CD4-positive, alpha-beta T cell treated with Interleukin-15 for 4 hours (primary cell): Measurements from ENCODE around the gene SYNCRIP.
"Not testable (repeated sequence)": the region's sequence is repeated elsewhere in the genome, so short reads cannot be mapped to it uniquely, and the experiment has no call there.

ENCODE experiments used
- DNase-seq: peaks from one replicate; pipeline ENCODE4 v3.0.0-alpha.2; 2020; ENCODE audit warnings: low spot score

Gene SYNCRIP

GRCh38 chr6:85642774-85643536, at the start of gene SYNCRIP:
SYNCRIP (minus strand) TSS chr6:85642886; CDS start chr6:85641439, 1,447 bp downstream.
- peak; percentile 99 for DNase-seq

GRCh38 chr6:85691478-85691877, 48.8 kb upstream of the SYNCRIP start:
- no peak for DNase-seq

GRCh38 chr6:85690071-85690470, 47.4 kb upstream of the SYNCRIP start:
- no peak for DNase-seq

DNA sequence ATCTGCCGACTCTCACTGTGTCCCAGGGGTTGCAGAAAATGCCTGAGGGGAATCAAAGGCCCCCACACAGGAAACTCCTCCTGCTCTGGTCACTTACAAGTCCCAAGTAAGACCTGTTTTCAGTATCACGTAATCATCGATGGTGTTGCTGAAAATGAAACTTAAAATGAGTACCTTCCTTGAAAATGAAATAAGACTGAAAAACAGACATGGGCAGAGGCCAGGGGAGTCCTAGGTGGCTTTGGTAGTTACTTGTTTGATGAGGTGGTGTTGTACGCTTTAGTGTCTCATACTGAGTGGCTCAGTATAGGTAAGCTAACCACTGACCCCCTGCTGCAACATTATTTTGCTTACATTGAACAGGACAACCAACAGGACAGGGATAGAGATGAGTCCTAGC, 43.0 kb upstream of the SYNCRIP start:
- no peak for DNase-seq

- DNase-seq = no peak
These were observed 42.1 kb upstream of the SYNCRIP start for GRCh38 chr6:85684809-85685171.

GRCh38 chr6:85684133-85684808, 41.6 kb upstream of the SYNCRIP start:
- no peak for DNase-seq

DNA sequence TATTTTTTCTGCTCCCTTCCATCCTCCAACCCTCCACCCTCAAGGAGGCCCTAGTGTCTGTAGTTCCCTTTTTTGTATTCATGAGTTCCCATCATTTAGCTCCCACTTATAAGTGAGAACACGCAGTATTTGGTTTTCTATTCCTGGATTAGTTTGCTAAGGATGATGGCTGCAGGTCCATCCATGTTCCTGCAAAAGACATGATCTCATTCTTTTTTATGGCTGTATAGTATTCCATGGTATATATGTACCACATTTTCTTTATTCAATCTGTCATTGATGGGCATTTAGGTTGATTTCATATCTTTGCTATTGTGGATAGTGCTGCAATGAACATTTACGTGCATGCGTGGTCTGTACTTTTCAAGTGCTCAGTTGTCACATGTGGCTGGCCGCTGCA, 39.2 kb upstream of the SYNCRIP start:
- not testable (repeated sequence) for DNase-seq

DNA sequence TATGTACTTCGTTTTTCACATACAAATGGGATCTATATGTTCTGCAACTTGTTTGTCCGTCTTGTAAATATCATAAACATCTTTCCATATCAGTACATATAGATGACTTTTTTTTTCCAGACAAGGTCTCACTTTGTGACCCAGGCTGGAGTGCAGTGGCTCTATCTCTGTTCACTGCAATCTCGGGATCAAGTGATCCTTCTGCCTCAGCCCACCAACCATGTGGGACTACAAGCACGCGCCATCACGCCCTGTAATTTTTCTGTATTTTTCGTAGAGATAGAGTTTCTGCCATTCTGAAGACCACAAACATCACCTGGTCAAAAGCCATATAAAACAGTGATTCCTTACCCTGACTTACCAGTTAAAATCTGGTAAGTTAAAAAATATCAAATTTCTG, 37.7 kb upstream of the SYNCRIP start:
- no peak for DNase-seq

DNA sequence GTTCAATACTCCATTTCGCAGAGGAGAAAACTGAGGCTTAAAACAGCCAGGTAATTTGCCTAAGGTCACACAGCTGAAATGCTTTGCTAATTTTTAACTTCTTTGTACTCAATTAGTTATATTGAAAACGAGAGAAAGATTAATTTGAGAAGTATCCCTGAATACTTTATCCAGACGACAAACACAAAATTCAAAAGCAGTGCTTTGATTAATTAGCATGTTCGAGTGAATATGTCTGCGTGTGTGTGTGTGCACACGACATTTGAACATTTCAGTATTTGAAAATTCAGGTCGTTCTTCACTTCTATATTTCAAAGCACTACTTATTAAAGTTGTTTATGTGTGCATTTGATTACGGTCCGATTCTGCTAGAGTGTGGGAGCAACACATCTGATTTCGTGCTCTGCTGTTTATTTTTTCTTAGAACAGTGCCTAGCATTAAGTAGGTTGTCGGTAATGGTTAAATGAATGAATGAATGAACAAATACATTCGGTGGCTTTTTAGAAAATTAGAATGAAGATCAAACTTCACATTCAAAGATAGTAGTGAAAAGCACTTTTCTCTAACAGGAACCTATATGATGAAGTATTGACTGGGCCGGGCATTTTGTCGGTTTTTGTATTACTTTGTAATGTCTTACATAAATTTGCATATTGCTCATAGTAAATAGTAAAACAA, 36.9 kb upstream of the SYNCRIP start:
- DNase-seq = no peak

- peak; percentile 98 for DNase-seq
These were observed 36.1 kb upstream of the SYNCRIP start for GRCh38 chr6:85678602-85679444.

GRCh38 chr6:85678026-85678601, 35.4 kb upstream of the SYNCRIP start:
- DNase-seq = no peak

DNA sequence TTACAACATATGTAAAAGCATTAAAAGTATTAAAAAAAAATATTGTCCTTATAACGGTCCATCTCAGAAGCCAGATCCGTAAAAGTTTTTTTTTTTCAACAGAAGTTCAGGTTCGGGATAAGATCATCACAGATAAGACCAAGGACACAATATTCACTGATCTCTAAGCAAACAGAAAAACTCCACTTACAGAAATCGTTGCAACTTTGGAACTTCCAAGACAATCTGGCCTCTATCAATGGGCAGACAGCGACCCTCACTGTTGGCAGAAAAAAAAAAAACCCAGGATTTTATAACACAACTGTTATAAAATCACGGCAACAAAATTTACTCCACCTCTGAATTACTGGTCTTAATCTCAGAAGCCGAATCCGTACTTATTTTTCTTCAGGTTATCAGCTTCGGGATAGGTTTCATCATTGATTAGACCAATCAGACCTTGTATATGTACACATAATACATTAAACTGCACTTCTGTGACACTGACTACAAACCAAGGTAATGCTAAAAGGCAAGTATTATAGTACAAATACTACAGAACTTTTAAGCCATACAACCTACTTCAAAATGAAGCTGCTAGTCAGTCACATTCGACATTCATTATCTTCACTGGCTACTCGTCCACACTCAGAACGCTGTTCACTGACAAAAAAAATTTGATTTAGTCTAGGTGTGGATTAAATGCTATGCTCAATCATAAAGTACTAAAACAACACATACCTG, 34.7 kb upstream of the SYNCRIP start:
- no peak for DNase-seq

- no peak for DNase-seq
These were observed 33.5 kb upstream of the SYNCRIP start for GRCh38 chr6:85676086-85676729.

DNA sequence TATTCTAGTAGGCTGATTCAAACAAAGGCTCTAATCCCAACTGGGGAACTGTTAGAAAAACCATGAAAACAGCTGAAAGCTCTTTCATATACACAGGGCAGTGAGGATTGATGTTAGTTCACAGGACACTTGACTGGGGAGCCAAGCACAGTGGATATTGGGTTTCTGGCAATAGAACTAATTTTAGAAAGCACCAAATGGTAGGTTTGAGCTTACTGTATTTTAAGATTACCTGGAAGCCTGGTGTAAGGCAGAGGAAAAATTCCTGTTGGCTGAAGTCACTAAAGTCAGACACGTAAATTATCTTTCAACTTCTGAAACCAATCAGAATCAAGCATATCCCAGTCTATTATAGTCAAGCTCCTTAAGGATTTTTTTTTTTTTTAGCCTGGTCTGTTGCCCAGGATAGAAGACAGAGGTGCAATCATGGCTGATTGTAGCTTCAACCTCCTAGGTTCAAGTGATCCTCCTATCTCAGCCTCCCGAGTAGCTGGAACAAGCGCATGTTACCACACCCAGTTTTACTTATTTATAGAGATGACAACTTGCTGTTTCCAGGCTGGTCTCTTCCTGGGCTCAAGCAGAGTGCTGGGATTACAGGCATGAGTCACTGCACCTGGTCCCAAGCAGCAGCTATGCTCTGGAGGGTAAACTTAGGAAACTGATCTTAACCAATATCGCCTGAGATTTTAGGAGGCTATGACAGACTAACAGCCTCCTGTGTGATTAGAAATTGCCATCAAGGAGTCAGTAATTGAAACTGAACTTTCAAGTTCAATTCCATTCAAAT, 32.5 kb upstream of the SYNCRIP start:
- no peak for DNase-seq

DNA sequence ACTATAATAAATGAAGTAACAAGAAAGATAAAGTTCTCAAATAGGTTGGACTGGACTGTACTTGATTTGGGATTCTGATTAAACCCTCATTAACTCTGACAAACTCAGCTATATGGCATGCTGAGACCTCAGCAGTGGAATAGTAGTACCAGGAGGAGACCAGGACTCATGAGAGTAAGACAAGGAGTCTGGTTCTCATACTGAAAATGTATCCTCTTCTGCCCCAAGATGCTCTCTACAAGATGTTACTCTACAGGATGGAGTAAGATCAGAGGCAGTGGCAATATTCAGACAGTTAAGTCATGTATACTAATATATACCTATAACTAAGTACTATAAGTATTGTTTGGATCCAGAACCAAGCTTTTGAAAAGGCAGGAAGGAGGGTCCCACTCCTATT, 31.9 kb upstream of the SYNCRIP start:
- no peak for DNase-seq

DNA sequence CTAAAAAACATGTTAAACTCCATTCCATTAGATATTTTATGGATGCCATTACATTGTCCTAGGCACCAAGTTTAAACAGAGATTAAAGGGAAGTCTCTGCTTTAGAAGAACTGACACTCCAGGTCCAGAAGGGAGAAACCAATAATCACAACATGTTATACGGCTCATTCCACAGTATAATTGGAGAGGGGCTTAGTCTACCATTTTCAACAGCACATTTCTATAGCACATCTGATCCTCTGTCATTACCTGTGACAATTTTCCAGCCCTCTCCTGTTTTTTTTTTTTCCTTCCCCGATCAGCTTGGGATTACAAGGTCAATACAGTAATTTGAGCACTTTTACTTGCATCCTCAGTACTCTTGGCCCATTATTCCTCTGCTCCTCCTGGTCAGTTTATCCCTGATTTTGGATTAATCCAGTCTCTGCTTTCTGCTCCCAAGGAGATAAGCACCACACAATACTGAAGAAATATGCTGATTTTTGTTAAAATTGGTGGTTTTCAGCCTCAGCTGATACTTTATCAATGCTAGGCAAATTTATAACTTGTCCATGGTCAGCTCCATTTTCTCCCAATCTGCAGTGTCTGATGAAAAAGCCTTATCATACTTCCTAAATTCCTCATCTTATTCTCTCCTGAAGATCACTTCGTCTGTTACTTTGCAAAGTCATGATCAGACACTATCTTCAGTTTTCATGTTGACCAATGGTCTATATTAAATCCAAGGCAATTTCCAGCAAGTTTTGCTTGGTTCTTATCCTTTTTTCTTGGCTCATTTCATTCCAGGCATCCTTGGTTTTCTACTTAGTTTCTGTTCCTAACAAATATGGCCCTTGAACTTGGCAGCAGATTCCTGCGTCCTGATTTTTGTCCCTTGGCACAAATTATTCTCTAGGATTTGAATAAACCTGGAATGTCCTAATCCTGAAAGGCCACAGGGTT, 30.8 kb upstream of the SYNCRIP start:
- no peak for DNase-seq

DNA sequence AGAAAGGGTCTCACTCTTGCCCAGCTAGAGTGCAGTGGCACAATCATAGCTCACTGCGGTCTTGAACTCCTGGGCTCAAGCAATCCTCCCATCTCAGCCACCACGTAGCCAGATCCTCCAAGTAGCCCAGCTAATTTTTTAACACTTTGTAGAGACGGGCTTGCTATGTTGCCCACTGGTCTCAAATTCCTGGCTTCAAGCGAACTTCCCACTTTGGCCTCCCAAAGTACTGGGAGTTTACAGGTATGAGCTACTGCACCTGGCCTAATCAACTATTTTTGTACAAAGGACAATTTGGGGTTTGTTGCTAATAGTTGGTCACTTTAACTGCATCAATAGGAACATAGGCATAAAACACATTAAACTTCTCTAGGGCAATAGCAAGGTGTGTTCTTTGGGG, 29.9 kb upstream of the SYNCRIP start:
- no peak for DNase-seq

- DNase-seq = no peak
These were observed 29.4 kb upstream of the SYNCRIP start for GRCh38 chr6:85672050-85672449.

GRCh38 chr6:85670573-85670972, 27.9 kb upstream of the SYNCRIP start:
- DNase-seq = no peak
